Choroid plexus epithelial cell (primary cell): ENCODE measurements around the gene SRP54.

ENCODE experiments used
- DNase-seq: peaks from one replicate; pipeline ENCODE4 v3.0.0-alpha.2; 2010; ENCODE audit warnings: low read depth
- H3K4me3 ChIP-seq: 2 replicates; pipeline ENCODE4 v1.5.1; 2011; ENCODE audit warnings: low read depth, mild to moderate bottlenecking, control low read depth, low read length, moderate library complexity
- CTCF ChIP-seq: conservative IDR thresholded peaks from 2 replicates; pipeline ENCODE4 v1.5.1; 2011; ENCODE audit warnings: low read depth, mild to moderate bottlenecking, control low read depth, inconsistent platforms, low read length, moderate library complexity

Gene SRP54

DNA sequence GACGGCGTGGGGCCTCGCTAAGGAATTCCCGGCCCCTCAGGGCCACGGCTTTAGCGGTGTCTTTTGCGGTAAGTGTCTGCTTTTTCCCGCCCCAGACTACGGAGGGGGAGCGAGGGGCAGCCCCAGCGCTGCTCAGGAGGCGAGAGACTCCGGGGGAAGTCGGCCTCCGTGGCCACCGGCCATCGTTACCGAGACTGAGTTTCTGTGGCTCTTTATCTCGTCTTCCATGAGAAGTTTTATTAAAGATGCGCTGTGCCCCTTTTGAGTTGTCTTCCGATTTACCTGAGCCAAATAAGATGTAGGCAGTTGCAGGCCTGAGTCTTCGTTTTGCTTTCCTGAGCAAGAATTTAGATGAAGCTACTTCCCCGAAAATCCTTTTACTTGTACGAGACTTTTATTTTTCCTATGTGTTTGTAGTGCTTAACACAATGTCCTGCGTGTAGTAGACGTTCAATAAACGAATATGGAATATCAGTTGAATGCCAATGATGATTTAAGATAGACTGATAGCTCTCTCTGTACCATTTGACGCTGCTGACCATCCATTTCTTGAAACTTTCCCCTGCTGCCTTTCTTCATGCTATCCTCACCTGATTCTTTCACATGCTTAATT lies 462 bp downstream of the SRP54 start:
- no peak for DNase-seq
- peak overlapping the region; percentile 88 for H3K4me3 ChIP-seq
- TF ChIP-seq CTCF = no peak

DNA sequence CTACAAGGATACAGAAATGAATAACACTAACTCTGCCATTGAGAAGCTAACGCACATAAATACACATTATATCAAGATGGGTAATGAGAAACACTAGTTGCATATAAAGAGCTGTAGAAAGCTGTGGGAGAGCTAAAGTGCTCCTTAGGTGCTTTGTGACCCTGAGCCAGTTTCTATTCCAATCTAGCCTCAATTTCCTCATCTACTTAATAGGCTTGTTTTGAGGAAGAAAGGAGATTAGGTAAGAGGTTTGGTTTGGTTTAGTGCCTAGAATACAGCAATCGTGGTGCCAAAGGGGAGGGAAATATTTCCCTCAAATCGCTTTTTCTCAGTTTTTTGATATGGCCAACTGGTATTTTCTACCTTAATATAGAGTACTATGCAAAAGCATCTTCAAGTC lies 994 bp downstream of the SRP54 start:
- peak overlapping the region; percentile 88 for H3K4me3 ChIP-seq
- TF ChIP-seq CTCF = no peak
- no peak for DNase-seq

- no peak for TF ChIP-seq CTCF
- no peak overlapping the region for H3K4me3 ChIP-seq
- no peak for DNase-seq
Observed at GRCh38 chr14:34985740-34986139, 2.9 kb downstream of the SRP54 start.

DNA sequence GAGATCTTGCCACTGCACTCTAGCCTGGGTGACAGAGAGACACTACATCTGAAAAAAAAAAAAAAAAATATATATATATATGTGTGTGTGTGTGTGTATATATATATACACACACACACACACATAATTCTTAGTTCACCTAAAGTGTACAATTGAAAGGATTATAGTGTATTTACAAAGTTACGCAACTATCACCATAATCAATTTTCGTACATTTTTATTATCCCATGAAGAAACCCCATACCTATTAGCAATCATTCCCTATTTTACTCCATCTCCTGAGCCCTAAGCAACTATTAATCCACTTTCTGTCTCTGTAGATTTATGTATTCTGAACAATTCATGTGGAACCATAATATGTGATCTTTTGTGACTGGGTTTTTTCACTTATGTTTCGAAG lies 4.4 kb downstream of the SRP54 start:
- DNase-seq = no peak
- H3K4me3 ChIP-seq = no peak overlapping the region
- no peak for TF ChIP-seq CTCF

DNA sequence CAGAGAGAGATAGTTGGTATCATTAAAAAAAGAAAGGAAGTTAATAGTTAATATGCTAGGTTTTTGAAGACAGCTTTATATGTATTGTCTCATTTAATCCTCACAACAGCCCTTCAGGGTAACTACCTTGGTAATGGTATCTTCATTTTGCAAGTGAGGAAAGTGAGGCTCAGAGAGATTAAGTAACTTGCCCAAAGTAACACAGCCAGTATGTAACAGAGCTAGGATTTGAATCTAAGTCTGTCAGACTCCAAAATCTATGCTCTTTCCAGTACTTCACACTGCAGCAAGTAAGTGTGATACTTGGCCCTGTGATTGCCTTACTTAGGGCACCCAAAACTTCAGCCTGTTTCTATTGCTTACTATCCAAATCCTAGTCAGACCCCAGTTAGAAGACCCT lies 7.0 kb downstream of the SRP54 start:
- no peak for TF ChIP-seq CTCF
- no peak for DNase-seq
- no peak overlapping the region for H3K4me3 ChIP-seq

- H3K4me3 ChIP-seq = no peak overlapping the region
- DNase-seq = no peak
- TF ChIP-seq CTCF = no peak
Observed at GRCh38 chr14:34993426-34993825, 10.6 kb downstream of the SRP54 start.

DNA sequence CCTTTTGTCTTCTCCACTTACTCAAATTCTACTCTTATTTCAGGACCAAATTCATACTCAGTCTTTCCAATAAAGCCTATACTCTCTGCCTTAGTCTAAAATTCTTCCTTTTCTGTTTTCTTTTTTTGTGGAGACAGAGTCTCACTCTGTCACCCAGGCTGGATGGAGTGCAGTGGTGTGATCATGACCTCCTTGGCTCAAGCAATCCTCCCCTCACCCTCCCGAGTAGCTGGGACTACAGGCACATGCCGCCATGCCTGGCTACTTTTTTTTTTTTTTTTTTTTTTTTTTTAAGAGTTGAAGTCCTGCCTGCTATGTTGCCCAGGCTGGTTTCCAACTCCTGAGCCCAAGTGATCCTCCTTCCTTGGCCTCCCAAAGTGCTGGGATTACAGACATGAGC lies 11.9 kb downstream of the SRP54 start:
- DNase-seq = no peak
- no peak for TF ChIP-seq CTCF

More for the DNA sequence above, 11.9 kb downstream of the SRP54 start:
- H3K4me3 ChIP-seq = no peak overlapping the region
